HCT116 (cell line): ENCODE data around the gene RUNX1. TPM values are rescaled to one million over a fixed set of nuclear protein-coding genes. Genes with fewer than 3 reads are reported as not detected.

Source experiments
- ATAC-seq: fragments of 200-7000 bp; cut with Tn5 transposase; 2 replicates; pipeline ENCODE4 v1.9.1; 2020; ENCODE audit warnings: mild to moderate bottlenecking, moderate library complexity
- BruUV-seq: library from RNA; stranded (reverse); fragments of 400-500 nt; replicated peaks from 2 replicates; lab custom pipeline; 2021; lab: Mats Ljungman, UMichigan
- CTCF ChIA-PET: fragments of 300-600 bp; sonication (Branson Sonifier 250); formaldehyde crosslinking; loops from one replicate; lab custom pipeline; 2021; ENCODE audit warnings: antibody characterized with exemption; lab: Charles Lee
- POLR2A ChIA-PET: fragments of 300-600, 350-600 bp; sonication (Branson Sonifier 250); formaldehyde crosslinking; loops from one replicate; lab custom pipeline; 2021; ENCODE audit warnings: antibody characterized with exemption; lab: Charles Lee
- RAD21 ChIA-PET, 2 experiments: fragments of 300-600 bp; sonication (Branson Sonifier 250); formaldehyde crosslinking; loops; one replicate each; lab custom pipeline; 2023; ENCODE audit warnings: low total read pairs in 2 of 2; ENCODE audit not compliant: uncharacterized antibody in 2 of 2, unreplicated experiment in 2 of 2, low non-redundant PET in 1 of 2; lab: Charles Lee
- DNase-seq: peaks from one replicate; pipeline ENCODE4 v3.0.0-alpha.2; 2010; ENCODE audit warnings: low read depth, low spot score
- H2AFZ ChIP-seq: fragments of 200-600 bp; shearing (Covaris generic), sonication (generic); 2 replicates; pipeline ENCODE4 v1.6.1; 2017; ENCODE audit warnings: low read depth, mixed run types, mixed read lengths, antibody characterized with exemption, low read length; ENCODE audit not compliant: poor library complexity, severe bottlenecking
- H3K27ac ChIP-seq: 2 replicates; pipeline ENCODE4 v1.5.1; 2012; ENCODE audit warnings: low read depth, low read length
- H3K27me3 ChIP-seq: fragments of 200-600 bp; sonication (generic); 2 replicates; pipeline ENCODE4 v1.6.1; 2016; ENCODE audit warnings: mixed run types, low read length, mixed read lengths; ENCODE audit not compliant: insufficient read depth
- H3K36me3 ChIP-seq, 2 experiments: fragments of 200-500 bp in 1 of 2; fragments of 200-600 bp in 1 of 2; sonication (Bioruptor generic) in 1 of 2; sonication (generic) in 1 of 2; 2 replicates each; pipeline versions ENCODE4 v1.5.1 to v1.6.1; 2014 to 2016; ENCODE audit warnings: low read length in 2 of 2, inconsistent platforms in 1 of 2, mixed read lengths in 1 of 2, mixed run types in 1 of 2; ENCODE audit not compliant: insufficient read depth in 2 of 2, control insufficient read depth in 1 of 2
- H3K4me1 ChIP-seq, 2 experiments: fragments of 200-600 bp in 1 of 2; sonication (generic) in 1 of 2; 2 replicates each; pipeline versions ENCODE4 v1.5.1 to v1.6.1; 2012 to 2017; ENCODE audit warnings: low read length in 2 of 2, inconsistent platforms in 1 of 2, mild to moderate bottlenecking in 1 of 2, mixed read lengths in 1 of 2, mixed run types in 1 of 2, moderate library complexity in 1 of 2; ENCODE audit not compliant: insufficient read depth in 2 of 2, control insufficient read depth in 1 of 2
- H3K4me2 ChIP-seq: fragments of 200-600 bp; sonication (generic); 2 replicates; pipeline ENCODE4 v1.6.1; 2017; ENCODE audit warnings: mixed run types, low read length, mixed read lengths
- H3K4me3 ChIP-seq, 2 experiments: fragments of 200-600 bp in 1 of 2; sonication (generic) in 1 of 2; replicated peaks in 1 of 2; 2 replicates each; pipeline ENCODE4 v1.5.1; 2011 to 2016; ENCODE audit warnings: low read length in 2 of 2, control low read depth in 1 of 2, low read depth in 1 of 2, mild to moderate bottlenecking in 1 of 2, mixed read lengths in 1 of 2, mixed run types in 1 of 2
- H3K79me2 ChIP-seq: fragments of 200-600 bp; sonication (generic); 2 replicates; pipeline ENCODE4 v1.6.1; 2017; ENCODE audit warnings: mild to moderate bottlenecking, mixed run types, low read length, moderate library complexity, mixed read lengths; ENCODE audit not compliant: insufficient read depth
- H3K9ac ChIP-seq: fragments of 200-600 bp; sonication (generic); 2 replicates; pipeline ENCODE4 v1.6.1; 2016; ENCODE audit warnings: low read length, mixed read lengths
- H3K9me2 ChIP-seq: fragments of 200-600 bp; sonication (generic), shearing (Covaris generic); 2 replicates; pipeline ENCODE4 v1.6.1; 2017; ENCODE audit warnings: mixed run types, mild to moderate bottlenecking, moderate library complexity; ENCODE audit not compliant: insufficient read depth
- H3K9me3 ChIP-seq, 2 experiments: fragments of 200-500 bp in 1 of 2; fragments of 200-600 bp in 1 of 2; sonication (Bioruptor generic) in 1 of 2; sonication (generic) in 1 of 2; 2 replicates each; pipeline ENCODE4 v1.6.1; 2014 to 2017; ENCODE audit warnings: low read length in 2 of 2, mixed read lengths in 2 of 2, inconsistent platforms in 1 of 2, low read depth in 1 of 2, mild to moderate bottlenecking in 1 of 2, mixed run types in 1 of 2, moderate library complexity in 1 of 2; ENCODE audit not compliant: control insufficient read depth in 1 of 2, insufficient read depth in 1 of 2
- H4K20me1 ChIP-seq: fragments of 200-600 bp; sonication (generic), shearing (Covaris generic); 2 replicates; pipeline ENCODE4 v1.6.1; 2017; ENCODE audit warnings: mixed run types, mild to moderate bottlenecking, moderate library complexity; ENCODE audit not compliant: insufficient read depth
- CBX3 ChIP-seq: IDR thresholded peaks from 2 replicates; pipeline ENCODE4 v1.6.1; 2012; ENCODE audit warnings: low read depth
- CEBPB ChIP-seq: IDR thresholded peaks from 2 replicates; pipeline ENCODE4 v1.6.1; 2012; ENCODE audit warnings: low read depth
- CTCF ChIP-seq, 3 experiments: fragments of 200-600 bp in 1 of 3; sonication (generic) in 1 of 3; IDR thresholded peaks in 2 of 3; conservative IDR thresholded peaks in 1 of 3; 2 replicates each; pipeline ENCODE4 v1.5.1; 2012 to 2017; ENCODE audit warnings: low read depth in 2 of 3, low read length in 2 of 3, antibody characterized with exemption in 1 of 3, borderline replicate concordance in 1 of 3, control low read depth in 1 of 3, mild to moderate bottlenecking in 1 of 3, mixed read lengths in 1 of 3, mixed run types in 1 of 3, moderate library complexity in 1 of 3; ENCODE audit not compliant: insufficient read depth in 1 of 3
- ELF1 ChIP-seq: IDR thresholded peaks from 2 replicates; pipeline ENCODE4 v1.6.1; 2012; ENCODE audit warnings: low read depth, borderline replicate concordance
- EZH2 ChIP-seq: fragments of 200-600 bp; sonication (generic); IDR thresholded peaks from 2 replicates; pipeline ENCODE4 v1.6.1; 2017; ENCODE audit warnings: antibody characterized with exemption, mixed run types
- POLR2A ChIP-seq: IDR thresholded peaks from 2 replicates; pipeline ENCODE4 v1.7.0; 2011; ENCODE audit warnings: borderline replicate concordance; ENCODE audit not compliant: insufficient read depth, insufficient read length; ENCODE audit errors: extremely low read depth
- RAD21 ChIP-seq: IDR thresholded peaks from 2 replicates; pipeline ENCODE4 v1.6.1; 2012; ENCODE audit warnings: low read depth, mild to moderate bottlenecking
- REST ChIP-seq: IDR thresholded peaks from 2 replicates; pipeline ENCODE4 v1.6.1; 2012; ENCODE audit warnings: low read depth
- SIN3A ChIP-seq: IDR thresholded peaks from 2 replicates; pipeline ENCODE4 v1.6.1; 2012; ENCODE audit warnings: low read depth
- SP1 ChIP-seq: IDR thresholded peaks from 2 replicates; pipeline ENCODE4 v1.6.1; 2012; ENCODE audit warnings: low read depth
- YY1 ChIP-seq: IDR thresholded peaks from 2 replicates; pipeline ENCODE4 v1.6.1; 2011; ENCODE audit warnings: low read length, low read depth, moderate library complexity, mild to moderate bottlenecking; ENCODE audit not compliant: insufficient replicate concordance; ENCODE audit errors: extremely low read depth
- ZFX ChIP-seq: fragments of 450-650 bp; IDR thresholded peaks from 2 replicates; pipeline ENCODE4 v1.6.1; 2017
- ZNF274 ChIP-seq: fragments of 200-500 bp; sonication (Bioruptor generic); IDR thresholded peaks from 2 replicates; pipeline ENCODE4 v1.6.1; 2014; ENCODE audit warnings: mild to moderate bottlenecking, low read depth, low read length, inconsistent platforms
- intact Hi-C: fragments of 100-400 bp; cut with micrococcal nuclease; formaldehyde crosslinking; loops from 2 replicates; pipeline ENCODE4 v1.10.0; 2022
- total RNA-seq: library from RNA; stranded (reverse); gene quantifications from one replicate; pipeline ENCODE4 v1.2.1, GENCODE V29; 2021; ENCODE audit not compliant: unreplicated experiment
- TF ChIP-seq, protein P1 (sequence below): IDR thresholded peaks from 2 replicates; pipeline ENCODE4 v1.6.1; 2012

The RUNX1 gene
- total RNA-seq, 1 experiment from 2014 or later: 33.5 TPM

DNA sequence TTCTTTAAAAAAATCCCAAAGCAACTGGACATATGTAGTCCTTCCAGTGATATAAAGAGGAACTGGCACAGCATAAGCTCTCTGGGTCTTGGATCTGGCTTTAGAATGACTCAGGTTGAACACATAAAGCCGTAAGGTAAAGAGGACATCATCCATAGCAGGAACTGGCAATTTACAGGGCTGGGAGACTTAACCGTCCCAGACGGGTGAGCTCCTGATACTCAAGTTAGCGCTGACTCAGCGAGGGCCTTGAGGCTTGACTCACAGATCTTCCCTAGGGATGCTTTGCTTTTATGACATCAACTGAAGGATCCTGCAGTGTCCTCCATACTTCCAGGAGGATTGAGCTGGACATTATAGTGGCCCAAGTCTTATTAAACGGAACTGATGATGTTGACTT, 226.2 kb downstream of the RUNX1 start:
- H3K9ac ChIP-seq: no peak overlapping the region
- DNase-seq (no peak), ATAC-seq (no peak)
- H3K4me2 ChIP-seq: no peak overlapping the region
- TF ChIP-seq REST: no peak
- no peak for TF ChIP-seq ZFX
- TF ChIP-seq ELF1: no peak
- no peak for TF ChIP-seq EZH2
- no peak for TF ChIP-seq CBX3
- TF ChIP-seq CEBPB: no peak
- TF ChIP-seq SIN3A: no peak
- no peak for TF ChIP-seq POLR2A
- no peak for TF ChIP-seq SP1
- TF ChIP-seq CTCF (IDR thresholded peaks at IDR 0.05 in 2 of 3, conservative IDR thresholded peaks at IDR 0.05 in 1 of 3; ENCODE audit: borderline replicate concordance in 1 of 3, insufficient read depth in 1 of 3, low read depth in 2 of 3, low read length in 2 of 3): no peak
- no peak for TF ChIP-seq YY1
- no peak for TF ChIP-seq RAD21
- TF ChIP-seq, protein P1, sequence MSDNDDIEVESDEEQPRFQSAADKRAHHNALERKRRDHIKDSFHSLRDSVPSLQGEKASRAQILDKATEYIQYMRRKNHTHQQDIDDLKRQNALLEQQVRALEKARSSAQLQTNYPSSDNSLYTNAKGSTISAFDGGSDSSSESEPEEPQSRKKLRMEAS: no peak
- TF ChIP-seq ZNF274: no peak
- peaks cover 2 to 27% of the 10 kb centered on the region in 2 experiments; a peak in 2 of 4 replicates for H3K36me3 ChIP-seq
- H3K4me3 ChIP-seq: no peak overlapping the region
- intact Hi-C loops: no loop called here
- no peak overlapping the region for H3K27ac ChIP-seq
- no peaks in the 10 kb centered on the region for H3K9me3 ChIP-seq
- ChIA-PET POLR2A (interaction anchor here (1.5 kb wide), 1 partner anchor 12 kb away, joined by 4 read pairs; no protein-coding TSS in a partner anchor), CTCF (interaction anchor here (0.6 kb wide), 1 partner anchor 11 kb away, joined by 5 read pairs; no protein-coding TSS in a partner anchor), RAD21 (interaction anchor here in 1 of 2 experiments (0.6 kb wide), 1 partner anchor 13 kb away, joined by 3 read pairs; no protein-coding TSS in a partner anchor)
- no peaks in the 10 kb centered on the region for H3K79me2 ChIP-seq
- peaks cover 0 to 14% of the 10 kb centered on the region in 2 experiments; a peak in 1 of 4 replicates for H3K4me1 ChIP-seq
- no TSS peak for BruUV-seq
- H4K20me1 ChIP-seq: no peaks in the 10 kb centered on the region
- no peaks in the 10 kb centered on the region for H3K27me3 ChIP-seq
- no peaks in the 10 kb centered on the region for H3K9me2 ChIP-seq
- no peak overlapping the region for H2AFZ ChIP-seq
